ENCODE data around the gene DLGAP1.
"Not testable (repeated sequence)": the region's sequence is repeated elsewhere in the genome, so short reads cannot be mapped to it uniquely, and the experiment has no call there.

DLGAP1 gene

DNA sequence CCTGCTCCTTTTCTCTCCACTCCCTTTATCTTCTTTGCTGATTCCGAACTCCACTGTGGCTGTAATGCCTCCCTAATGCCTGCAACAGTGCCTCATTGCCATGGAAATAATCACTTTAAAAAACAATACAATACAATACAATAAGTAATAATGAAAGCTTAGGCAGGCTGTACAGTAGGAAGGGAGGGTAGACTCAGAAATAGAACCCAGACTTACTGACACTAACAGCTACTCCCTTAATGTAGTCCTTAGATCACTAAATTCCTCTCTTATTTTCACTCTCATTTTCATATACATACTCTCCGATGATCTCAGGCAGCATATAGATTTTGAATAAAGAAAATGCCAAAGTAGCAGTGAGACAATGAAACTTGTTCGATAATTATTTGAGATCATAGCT, 70.2 kb downstream of the DLGAP1 start:
- DNase-seq = no peak

DNA sequence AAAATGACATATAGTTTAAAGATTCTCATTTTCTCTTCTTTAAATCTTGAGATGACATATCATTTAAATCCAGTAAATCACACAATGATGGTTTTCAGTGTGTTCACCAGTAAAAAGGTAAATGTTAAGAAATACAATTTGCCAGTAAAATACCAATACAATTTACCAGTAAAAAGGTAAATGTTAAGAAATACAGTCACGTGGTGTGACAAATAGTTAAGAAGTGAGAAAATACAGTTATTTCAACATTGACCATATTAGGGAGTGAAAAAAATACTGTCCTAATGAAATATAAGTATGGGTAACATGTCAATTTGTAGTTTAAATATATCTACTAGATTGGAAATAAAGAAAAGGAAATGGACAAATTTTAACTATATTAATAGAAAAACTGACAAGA, 80.5 kb downstream of the DLGAP1 start:
- DNase-seq = no peak

- no peak for DNase-seq
Observed at GRCh38 chr18:4369705-4370104, 85.4 kb downstream of the DLGAP1 start.

GRCh38 chr18:4360221-4360715, 94.8 kb downstream of the DLGAP1 start:
- DNase-seq = no peak

GRCh38 chr18:4358618-4359017, 96.5 kb downstream of the DLGAP1 start:
- no peak for DNase-seq

- no peak for DNase-seq
Observed at GRCh38 chr18:4357579-4357978, 97.5 kb downstream of the DLGAP1 start.

DNA sequence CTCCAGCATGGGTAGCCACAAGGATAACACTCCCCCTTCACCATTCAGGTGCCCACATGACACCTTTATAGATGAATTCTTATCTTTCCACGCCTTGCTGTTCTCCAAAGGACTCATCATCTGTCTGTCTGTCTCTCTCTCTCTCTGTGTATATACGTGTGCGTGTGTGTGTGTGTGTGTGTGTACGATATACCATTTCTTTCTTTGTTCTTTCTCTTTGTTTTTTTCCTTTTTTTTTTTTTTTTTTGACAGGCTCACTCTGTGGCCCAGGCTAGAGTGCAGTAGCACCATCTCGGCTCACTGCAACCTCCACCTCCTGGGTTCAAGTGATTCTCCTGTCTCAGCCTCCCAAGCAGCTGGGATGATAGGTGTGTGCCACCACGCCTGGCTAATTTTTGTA, 98.2 kb downstream of the DLGAP1 start:
- no peak for DNase-seq

GRCh38 chr18:4353853-4354418, 101.2 kb downstream of the DLGAP1 start:
- DNase-seq = no peak

DNA sequence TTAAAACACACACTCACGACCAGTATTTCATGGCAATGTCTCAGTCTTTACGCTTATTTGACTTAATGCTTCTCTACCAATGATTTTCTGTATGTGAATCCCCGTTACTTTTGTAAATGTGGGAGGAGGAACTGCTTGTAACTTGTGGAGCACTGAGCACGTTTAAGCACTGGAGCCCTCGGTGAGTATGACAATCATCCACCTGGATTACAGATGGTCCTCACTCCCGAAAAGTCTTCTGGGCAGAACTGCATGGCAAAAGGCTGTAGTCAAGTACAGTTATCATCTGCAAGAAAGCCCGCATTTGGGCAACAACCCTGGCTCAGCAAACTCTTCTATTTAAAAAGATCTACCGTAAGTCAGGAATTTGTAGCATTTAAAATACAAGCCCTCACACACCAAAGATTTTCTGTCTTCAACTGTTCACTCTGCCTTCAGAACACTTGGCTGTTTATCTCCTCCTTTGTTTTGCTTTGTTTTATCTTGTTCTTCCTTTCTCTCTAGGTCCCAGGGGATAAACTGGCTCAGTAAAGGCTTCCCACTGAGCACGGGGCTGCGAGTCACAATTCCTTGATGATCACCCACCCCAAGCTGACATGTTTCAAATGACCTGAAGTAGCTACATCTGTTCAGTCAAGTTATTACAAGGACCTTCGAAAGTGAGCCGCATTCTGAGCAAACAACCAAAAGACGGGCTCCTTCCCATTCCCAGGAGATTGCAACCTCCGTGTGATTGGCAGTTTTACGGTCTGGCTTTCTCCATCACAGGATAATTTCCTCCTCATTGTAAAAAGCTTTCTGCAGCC, 102.2 kb downstream of the DLGAP1 start:
- no peak for DNase-seq

DNA sequence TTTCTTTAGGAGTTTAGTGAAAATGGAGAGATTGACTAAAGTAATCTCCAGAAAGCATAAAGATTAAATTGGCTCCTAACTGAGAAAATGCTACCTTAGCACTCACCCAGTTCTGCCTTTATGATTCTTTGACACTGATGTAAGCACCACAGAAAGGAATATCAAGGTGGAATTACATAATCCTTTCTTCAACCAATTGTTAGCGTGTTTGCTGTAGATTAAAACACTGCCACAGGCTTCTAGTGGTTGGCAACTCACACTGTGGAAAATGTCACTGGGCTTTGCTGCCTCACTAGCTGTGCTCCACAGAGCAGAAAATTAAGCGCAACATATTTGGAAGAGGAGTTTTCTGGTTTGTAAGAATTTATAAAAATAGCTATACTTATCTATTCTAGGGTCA, 104.1 kb downstream of the DLGAP1 start:
- no peak for DNase-seq

DNA sequence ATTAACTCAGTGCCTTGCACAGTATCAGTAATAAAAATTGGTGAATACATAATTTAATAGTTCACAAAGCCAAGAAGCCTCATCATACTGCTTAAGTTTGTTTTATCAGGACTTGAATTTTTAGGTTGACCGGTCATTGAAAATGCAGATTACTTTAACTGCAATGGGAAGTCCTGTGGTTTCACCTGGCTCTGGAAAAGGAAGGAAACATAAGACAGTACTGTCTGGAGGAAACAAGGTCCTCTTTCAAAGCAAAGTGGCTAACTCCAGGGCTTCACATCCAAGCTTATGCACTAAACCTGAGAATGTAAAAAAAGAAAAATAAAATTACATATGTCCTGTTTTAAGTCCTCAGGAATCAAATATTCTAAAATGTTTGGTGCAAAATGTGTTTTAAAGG, 119.7 kb downstream of the DLGAP1 start:
- DNase-seq = no peak

- DNase-seq = no peak
Observed at GRCh38 chr18:4333043-4333442, 122.1 kb downstream of the DLGAP1 start.

DNA sequence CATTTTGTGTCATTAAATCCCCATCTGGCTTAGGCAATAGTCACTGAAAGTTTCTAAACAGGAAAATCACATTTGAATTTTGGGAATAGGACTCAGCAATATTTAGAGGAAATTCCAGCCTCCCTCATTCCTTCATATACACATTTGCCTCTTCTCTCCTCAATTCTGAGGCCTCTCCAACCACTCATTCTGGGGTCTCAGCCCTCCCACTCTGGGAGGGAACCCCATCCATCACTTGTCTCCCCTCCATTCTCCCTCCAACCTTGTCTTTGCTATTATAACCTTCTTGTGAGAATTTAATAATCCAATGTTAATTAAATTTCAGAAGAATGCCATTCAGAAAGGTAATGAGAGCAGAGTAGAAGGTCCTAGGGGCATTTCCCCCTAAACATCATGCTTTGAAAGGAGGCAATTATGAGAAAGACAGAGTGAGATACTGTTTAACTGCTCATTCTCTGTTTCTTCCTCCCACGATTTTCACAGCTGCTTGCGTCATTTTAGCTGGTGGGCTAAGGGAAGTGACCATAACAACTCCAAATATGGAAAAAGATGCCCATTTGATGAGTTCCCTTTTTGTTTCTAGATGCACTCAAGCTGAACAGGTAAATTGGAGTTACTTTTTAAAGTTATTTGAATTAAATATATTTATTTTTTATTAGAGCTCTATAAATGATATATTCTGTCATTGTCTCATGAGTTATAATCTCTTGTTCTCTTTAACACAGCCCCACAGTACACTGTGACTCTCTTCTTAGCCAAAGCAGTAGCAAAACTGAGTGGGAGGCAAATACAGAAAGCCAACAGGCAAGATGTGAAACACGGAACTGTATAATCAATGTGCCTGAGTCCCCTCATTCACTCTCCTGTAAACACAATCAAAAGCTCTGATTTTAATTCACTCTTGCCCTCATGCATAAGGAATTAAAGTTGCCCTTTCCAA, 135.1 kb downstream of the DLGAP1 start:
- no peak for DNase-seq

DNA sequence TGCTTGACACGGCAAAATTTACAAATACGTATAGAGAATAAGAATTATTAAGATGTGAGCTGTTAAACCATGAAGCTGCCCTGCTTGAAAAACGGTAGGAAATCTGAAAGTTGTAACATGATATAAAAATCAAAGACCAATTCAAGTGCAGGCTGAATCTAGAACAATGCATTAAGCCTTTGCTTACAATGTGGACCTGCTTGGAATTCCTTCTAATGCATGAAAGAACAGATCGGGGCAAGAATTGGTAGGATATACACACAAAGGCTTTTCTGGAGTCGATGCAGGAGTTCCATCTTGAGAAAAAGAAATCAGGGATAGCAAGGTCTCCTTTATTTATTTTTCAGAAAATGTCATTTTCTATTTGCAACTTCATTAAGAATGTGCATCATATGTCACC, 136.8 kb downstream of the DLGAP1 start:
- DNase-seq = no peak

DNA sequence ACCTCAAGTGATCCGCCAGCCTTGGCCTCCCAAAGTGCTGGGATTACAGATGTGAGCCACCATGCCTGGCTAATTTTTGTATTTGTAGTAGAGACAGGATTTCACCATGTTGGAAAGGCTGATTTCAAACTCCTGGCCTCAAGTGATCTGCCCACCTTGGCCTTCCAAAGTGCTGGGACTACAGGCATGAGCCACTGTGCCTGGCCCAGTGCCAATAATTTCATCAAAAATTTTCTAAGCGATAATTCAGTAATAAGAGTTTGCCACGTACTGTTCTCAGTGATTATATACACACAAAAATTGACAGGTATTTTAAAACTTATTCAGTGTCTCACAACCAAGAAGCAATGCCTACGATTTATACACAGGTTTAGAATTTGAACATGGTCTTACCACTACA, 143.2 kb downstream of the DLGAP1 start:
- not testable (repeated sequence) for DNase-seq

GRCh38 chr18:4311136-4311535, 144.0 kb downstream of the DLGAP1 start:
- no peak for DNase-seq

- DNase-seq = no peak
Observed at GRCh38 chr18:4309227-4309626, 145.9 kb downstream of the DLGAP1 start.

DNA sequence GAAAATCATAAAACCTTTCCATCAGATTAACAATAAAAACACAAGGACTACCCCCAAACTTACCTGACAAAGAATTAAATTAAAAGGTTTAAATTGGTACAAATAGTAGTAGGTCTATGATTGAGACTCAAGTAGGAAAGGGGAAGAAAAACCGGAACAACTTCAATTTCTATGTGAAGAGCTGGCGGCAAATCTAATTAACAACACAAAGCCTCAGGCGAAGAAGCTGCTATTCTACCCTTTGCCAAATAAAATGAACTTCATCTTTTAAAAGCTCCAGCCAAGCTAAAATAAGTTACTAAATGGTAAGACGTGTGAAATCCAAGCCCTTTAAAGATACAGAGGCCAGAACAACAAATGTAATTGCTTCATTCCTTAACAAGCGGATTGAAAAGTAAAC, 146.5 kb downstream of the DLGAP1 start:
- DNase-seq = no peak

GRCh38 chr18:4299395-4299794, 155.7 kb downstream of the DLGAP1 start:
- no peak for DNase-seq

DNA sequence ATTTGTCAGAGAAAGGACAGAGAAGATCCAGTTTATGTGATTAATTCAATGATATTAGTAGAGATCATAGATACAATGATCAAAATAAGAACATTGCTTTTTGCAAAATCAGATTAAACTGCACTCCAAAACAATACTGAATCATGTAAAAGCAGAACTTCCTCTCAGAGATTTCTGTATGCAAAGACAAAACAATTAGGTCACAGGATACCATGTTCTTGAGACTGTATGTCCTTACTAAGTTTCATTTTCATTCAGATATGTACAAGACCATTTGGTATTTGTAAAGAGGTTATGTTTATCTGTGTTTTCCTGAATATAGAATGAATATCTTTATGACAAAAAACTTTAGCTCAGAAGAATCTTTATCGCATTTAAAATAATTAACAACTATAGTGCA, 161.8 kb downstream of the DLGAP1 start:
- DNase-seq = no peak

- no peak for DNase-seq
Observed at GRCh38 chr18:4292696-4293095, 162.4 kb downstream of the DLGAP1 start.

GRCh38 chr18:4287340-4287739, 167.8 kb downstream of the DLGAP1 start:
- not testable (repeated sequence) for DNase-seq

GRCh38 chr18:4286256-4286655, 168.9 kb downstream of the DLGAP1 start:
- no peak for DNase-seq

- DNase-seq = no peak
Observed at GRCh38 chr18:4285525-4285924, 169.6 kb downstream of the DLGAP1 start.
